Gastroesophageal sphincter (tissue), 3 donors: Measurements from ENCODE around the gene CA9.

ENCODE experiments used
- POLR2A ChIP-seq, 2 donors: fragments of 450-650 bp; IDR thresholded peaks; one replicate each; pipeline ENCODE4 v1.6.1; 2017; ENCODE audit warnings: antibody characterized with exemption in 2 of 2, mild to moderate bottlenecking in 2 of 2, moderate library complexity in 1 of 2
- TF ChIP-seq, protein P1 (sequence below), 4 experiments: fragments of 200-600 bp in 2 of 4; fragments of 450-650 bp in 2 of 4; sonication (generic) in 1 of 4; IDR thresholded peaks; one replicate each; pipeline ENCODE4 v1.5.1; 2017 to 2019; ENCODE audit warnings: antibody characterized with exemption in 4 of 4, mild to moderate bottlenecking in 2 of 4, moderate library complexity in 2 of 4

DNA sequence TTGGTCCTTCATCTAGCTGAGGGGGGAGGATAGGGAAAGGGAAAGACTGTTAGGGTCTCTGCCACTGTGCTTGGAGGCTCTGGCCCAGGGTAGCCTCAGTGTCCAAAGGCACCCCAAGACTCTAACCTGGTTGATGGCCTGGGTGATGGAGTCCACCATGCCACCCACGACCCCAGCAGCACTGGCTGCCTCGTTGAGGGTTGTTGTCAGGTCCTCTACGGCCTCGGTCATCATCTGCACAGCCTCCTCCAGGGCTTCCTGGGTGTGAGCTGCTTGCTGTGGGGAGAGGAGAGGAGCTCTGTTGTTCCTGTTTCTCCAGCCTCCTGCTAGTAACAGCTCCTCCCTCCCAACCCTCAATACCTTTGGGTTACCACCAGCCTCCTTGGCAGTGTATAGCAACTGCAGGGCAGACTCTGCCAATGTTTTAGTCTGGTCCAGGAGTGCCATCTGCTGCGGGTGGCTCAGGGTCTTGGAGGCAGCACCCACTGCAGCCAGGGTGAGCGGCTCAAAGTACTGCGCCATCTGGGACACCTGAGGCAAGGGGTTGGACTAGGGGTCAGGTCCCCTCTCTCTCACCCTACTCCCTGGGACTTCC, 32.2 kb downstream of the CA9 start:
- TF ChIP-seq, protein P1, sequence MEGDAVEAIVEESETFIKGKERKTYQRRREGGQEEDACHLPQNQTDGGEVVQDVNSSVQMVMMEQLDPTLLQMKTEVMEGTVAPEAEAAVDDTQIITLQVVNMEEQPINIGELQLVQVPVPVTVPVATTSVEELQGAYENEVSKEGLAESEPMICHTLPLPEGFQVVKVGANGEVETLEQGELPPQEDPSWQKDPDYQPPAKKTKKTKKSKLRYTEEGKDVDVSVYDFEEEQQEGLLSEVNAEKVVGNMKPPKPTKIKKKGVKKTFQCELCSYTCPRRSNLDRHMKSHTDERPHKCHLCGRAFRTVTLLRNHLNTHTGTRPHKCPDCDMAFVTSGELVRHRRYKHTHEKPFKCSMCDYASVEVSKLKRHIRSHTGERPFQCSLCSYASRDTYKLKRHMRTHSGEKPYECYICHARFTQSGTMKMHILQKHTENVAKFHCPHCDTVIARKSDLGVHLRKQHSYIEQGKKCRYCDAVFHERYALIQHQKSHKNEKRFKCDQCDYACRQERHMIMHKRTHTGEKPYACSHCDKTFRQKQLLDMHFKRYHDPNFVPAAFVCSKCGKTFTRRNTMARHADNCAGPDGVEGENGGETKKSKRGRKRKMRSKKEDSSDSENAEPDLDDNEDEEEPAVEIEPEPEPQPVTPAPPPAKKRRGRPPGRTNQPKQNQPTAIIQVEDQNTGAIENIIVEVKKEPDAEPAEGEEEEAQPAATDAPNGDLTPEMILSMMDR (IDR thresholded peaks at IDR 0.05), result no peak
- no peak for TF ChIP-seq POLR2A (IDR thresholded peaks at IDR 0.05)
